Measurements from ENCODE around the gene SCAMP5. TPM values are rescaled to one million over a fixed set of nuclear protein-coding genes. Genes with fewer than 3 reads are reported as not detected.

SCAMP5 gene
- total RNA-seq, 1 donor from 2014 or later = 1.3 TPM

- Mint-ChIP-seq H3K36me3 (ENCODE audit: low read depth) (peaks cover 15% of the 10 kb centered on the region), H3K4me1 (peaks cover 32% of the 10 kb centered on the region), H3K4me3 (no peak overlapping the region), H3K9me3 (no peaks in the 10 kb centered on the region), H3K27me3 (no peaks in the 10 kb centered on the region), H3K27ac (no peak overlapping the region)
- no peak for DNase-seq
- intact Hi-C loops (cut with micrococcal nuclease) = no loop called here
Measured at GRCh38 chr15:75050283-75050682, 54.9 kb downstream of the SCAMP5 start.

GRCh38 chr15:75051191-75051608 is 55.8 kb downstream of the SCAMP5 start:
- no peaks in the 10 kb centered on the region for H3K27me3 Mint-ChIP-seq
- no peak for DNase-seq
- intact Hi-C loops (cut with micrococcal nuclease) = no loop called here
- no peaks in the 10 kb centered on the region for H3K9me3 Mint-ChIP-seq
- no peak overlapping the region for H3K27ac Mint-ChIP-seq
- peaks cover 30% of the 10 kb centered on the region for H3K4me1 Mint-ChIP-seq
- no peak overlapping the region for H3K4me3 Mint-ChIP-seq
- peaks cover 19% of the 10 kb centered on the region for H3K36me3 Mint-ChIP-seq (ENCODE audit: low read depth)

GRCh38 chr15:75051711-75052110 is 56.3 kb downstream of the SCAMP5 start:
- no peak for DNase-seq
- H3K36me3 Mint-ChIP-seq (ENCODE audit: low read depth) = peaks cover 22% of the 10 kb centered on the region

GRCh38 chr15:75052972-75053747 is 57.8 kb downstream of the SCAMP5 start:
- no peak overlapping the region for H3K27ac Mint-ChIP-seq
- no peak overlapping the region for H3K4me3 Mint-ChIP-seq
- intact Hi-C loops (cut with micrococcal nuclease) = no loop called here
- H3K9me3 Mint-ChIP-seq = no peaks in the 10 kb centered on the region
- H3K36me3 Mint-ChIP-seq (ENCODE audit: low read depth) = peaks cover 22% of the 10 kb centered on the region
- no peak for DNase-seq
- H3K4me1 Mint-ChIP-seq = peaks cover 21% of the 10 kb centered on the region
- H3K27me3 Mint-ChIP-seq = no peaks in the 10 kb centered on the region

More at GRCh38 chr15:75051711-75052110, 56.3 kb downstream of the SCAMP5 start:
- no peaks in the 10 kb centered on the region for H3K9me3 Mint-ChIP-seq
- intact Hi-C loops (cut with micrococcal nuclease) = no loop called here
- H3K4me1 Mint-ChIP-seq = peaks cover 28% of the 10 kb centered on the region
- H3K27me3 Mint-ChIP-seq = no peaks in the 10 kb centered on the region
- H3K27ac Mint-ChIP-seq = no peak overlapping the region
- no peak overlapping the region for H3K4me3 Mint-ChIP-seq

- H3K4me1 Mint-ChIP-seq = peaks cover 25% of the 10 kb centered on the region
- no peaks in the 10 kb centered on the region for H3K27me3 Mint-ChIP-seq
- DNase-seq = no peak
- H3K4me3 Mint-ChIP-seq = no peak overlapping the region
- H3K36me3 Mint-ChIP-seq (ENCODE audit: low read depth) = peaks cover 16% of the 10 kb centered on the region
- intact Hi-C loops (cut with micrococcal nuclease) = no loop called here
- no peaks in the 10 kb centered on the region for H3K9me3 Mint-ChIP-seq
- H3K27ac Mint-ChIP-seq = no peak overlapping the region
Measured at GRCh38 chr15:75053748-75054125, 58.4 kb downstream of the SCAMP5 start.

GRCh38 chr15:75054172-75054897 is 59.0 kb downstream of the SCAMP5 start:
- H3K9me3 Mint-ChIP-seq = no peaks in the 10 kb centered on the region
- H3K4me3 Mint-ChIP-seq = no peak overlapping the region
- peaks cover 22% of the 10 kb centered on the region for H3K4me1 Mint-ChIP-seq
- no peak for DNase-seq
- peaks cover 12% of the 10 kb centered on the region for H3K36me3 Mint-ChIP-seq (ENCODE audit: low read depth)
- H3K27me3 Mint-ChIP-seq = no peaks in the 10 kb centered on the region
- no peak overlapping the region for H3K27ac Mint-ChIP-seq
- intact Hi-C loops (cut with micrococcal nuclease) = no loop called here

- no peak for DNase-seq
- intact Hi-C loops (cut with micrococcal nuclease) = no loop called here
- H3K27me3 Mint-ChIP-seq = no peaks in the 10 kb centered on the region
- H3K4me1 Mint-ChIP-seq = peaks cover 26% of the 10 kb centered on the region
- peaks cover 10% of the 10 kb centered on the region for H3K36me3 Mint-ChIP-seq (ENCODE audit: low read depth)
- H3K4me3 Mint-ChIP-seq = no peak overlapping the region
- peak overlapping the region; percentile 8 for H3K27ac Mint-ChIP-seq
- H3K9me3 Mint-ChIP-seq = no peaks in the 10 kb centered on the region
Measured at GRCh38 chr15:75056036-75056435, 60.7 kb downstream of the SCAMP5 start.

GRCh38 chr15:75058127-75058905 is 63.0 kb downstream of the SCAMP5 start:
- Mint-ChIP-seq H3K27ac (no peak overlapping the region), H3K36me3 (ENCODE audit: low read depth) (peaks cover 13% of the 10 kb centered on the region), H3K9me3 (no peaks in the 10 kb centered on the region), H3K4me1 (peaks cover 33% of the 10 kb centered on the region), H3K27me3 (no peaks in the 10 kb centered on the region), H3K4me3 (no peak overlapping the region)
- intact Hi-C loops (cut with micrococcal nuclease) = no loop called here
- no peak for DNase-seq

- Mint-ChIP-seq H3K36me3 (ENCODE audit: low read depth) (peaks cover 11% of the 10 kb centered on the region), H3K9me3 (no peaks in the 10 kb centered on the region), H3K27ac (no peak overlapping the region), H3K4me1 (peaks cover 28% of the 10 kb centered on the region), H3K4me3 (no peak overlapping the region), H3K27me3 (no peaks in the 10 kb centered on the region)
- intact Hi-C loops (cut with micrococcal nuclease) = no loop called here
- no peak for DNase-seq
Measured at GRCh38 chr15:75059607-75060006, 64.2 kb downstream of the SCAMP5 start.

GRCh38 chr15:75061272-75061671 is 65.9 kb downstream of the SCAMP5 start:
- no peak overlapping the region for H3K4me3 Mint-ChIP-seq
- peaks cover 14% of the 10 kb centered on the region for H3K36me3 Mint-ChIP-seq (ENCODE audit: low read depth)
- intact Hi-C loops (cut with micrococcal nuclease) = no loop called here
- DNase-seq = peak; percentile 66
- H3K27ac Mint-ChIP-seq = peak overlapping the region; percentile 4
- no peaks in the 10 kb centered on the region for H3K27me3 Mint-ChIP-seq
- H3K9me3 Mint-ChIP-seq = peaks cover 6% of the 10 kb centered on the region
- peaks cover 33% of the 10 kb centered on the region for H3K4me1 Mint-ChIP-seq

GRCh38 chr15:75062706-75063105 is 67.3 kb downstream of the SCAMP5 start:
- Mint-ChIP-seq H3K36me3 (ENCODE audit: low read depth) (peaks cover 19% of the 10 kb centered on the region), H3K4me1 (peaks cover 45% of the 10 kb centered on the region), H3K9me3 (peaks cover 6% of the 10 kb centered on the region), H3K4me3 (no peak overlapping the region), H3K27me3 (no peaks in the 10 kb centered on the region), H3K27ac (no peak overlapping the region)
- no peak for DNase-seq
- intact Hi-C loops (cut with micrococcal nuclease) = no loop called here

GRCh38 chr15:75063338-75063737 is 68.0 kb downstream of the SCAMP5 start:
- H3K4me1 Mint-ChIP-seq = peaks cover 46% of the 10 kb centered on the region
- H3K27ac Mint-ChIP-seq = no peak overlapping the region

GRCh38 chr15:75063889-75064288 is 68.5 kb downstream of the SCAMP5 start:
- DNase-seq = no peak
- Mint-ChIP-seq H3K9me3 (peaks cover 6% of the 10 kb centered on the region), H3K27me3 (no peaks in the 10 kb centered on the region), H3K36me3 (ENCODE audit: low read depth) (peaks cover 23% of the 10 kb centered on the region), H3K4me1 (peaks cover 49% of the 10 kb centered on the region), H3K27ac (no peak overlapping the region), H3K4me3 (no peak overlapping the region)
- intact Hi-C loops (cut with micrococcal nuclease) = no loop called here

More at GRCh38 chr15:75063338-75063737, 68.0 kb downstream of the SCAMP5 start:
- Mint-ChIP-seq H3K4me3 (no peak overlapping the region), H3K27me3 (no peaks in the 10 kb centered on the region), H3K9me3 (peaks cover 6% of the 10 kb centered on the region), H3K36me3 (ENCODE audit: low read depth) (peaks cover 21% of the 10 kb centered on the region)
- DNase-seq = no peak
- intact Hi-C loops (cut with micrococcal nuclease) = no loop called here

GRCh38 chr15:75064846-75065245 is 69.5 kb downstream of the SCAMP5 start:
- Mint-ChIP-seq H3K4me1 (peaks cover 57% of the 10 kb centered on the region), H3K27me3 (no peaks in the 10 kb centered on the region), H3K9me3 (peaks cover 6% of the 10 kb centered on the region), H3K36me3 (ENCODE audit: low read depth) (peaks cover 24% of the 10 kb centered on the region), H3K27ac (no peak overlapping the region), H3K4me3 (no peak overlapping the region)
- intact Hi-C loops (cut with micrococcal nuclease) = no loop called here
- no peak for DNase-seq
